HFFc6 (cell line): ENCODE results near the gene MYMK. TPM values are rescaled to one million over a fixed set of nuclear protein-coding genes. Genes with fewer than 3 reads are reported as not detected.

ENCODE experiments used
- DNase-seq: peaks from one replicate; pipeline ENCODE4 v3.0.0-alpha.2; 2018
- H3K27ac Mint-ChIP-seq: 2 replicates; pipeline ENCODE4 v1.8.0; 2020; ENCODE audit warnings: mild to moderate bottlenecking, mixed read lengths
- H3K27me3 Mint-ChIP-seq: 2 replicates; pipeline ENCODE4 v1.8.0; 2021; ENCODE audit warnings: mild to moderate bottlenecking, moderate library complexity, mixed read lengths; ENCODE audit not compliant: insufficient read depth
- H3K36me3 Mint-ChIP-seq: 2 replicates; pipeline ENCODE4 v1.8.0; 2021; ENCODE audit warnings: low read depth, mixed read lengths
- H3K4me1 Mint-ChIP-seq: 2 replicates; pipeline ENCODE4 v1.8.0; 2020; ENCODE audit warnings: low read depth, mixed read lengths
- H3K4me3 Mint-ChIP-seq: 2 replicates; pipeline ENCODE4 v1.8.0; 2020; ENCODE audit warnings: mild to moderate bottlenecking, moderate library complexity, mixed read lengths
- H3K9me3 Mint-ChIP-seq: 2 replicates; pipeline ENCODE4 v1.8.0; 2020; ENCODE audit warnings: mild to moderate bottlenecking, mixed read lengths
- total RNA-seq, 6 experiments: library from RNA; stranded (reverse); fragmentation: NEBNext Ultra II Directional; extraction: Animal tissue kit (Norgen Biotek cat#: 25700); gene quantifications; 2 replicates in 1 of 6; 3 replicates in 5 of 6; pipeline ENCODE4 v1.2.3, GENCODE V29; 2021
- TF ChIP-seq, protein P1 (sequence below): fragments of 200-600 bp; sonication (generic); IDR thresholded peaks from 2 replicates; pipeline ENCODE4 v1.5.0; 2021; ENCODE audit warnings: antibody characterized with exemption, mild to moderate bottlenecking

MYMK gene
- total RNA-seq, 6 experiments from 2014 or later = not detected

GRCh38 chr9:133560944-133561343 is 36.2 kb upstream of the MYMK start:
- no peak for DNase-seq
- TF ChIP-seq, protein P1, sequence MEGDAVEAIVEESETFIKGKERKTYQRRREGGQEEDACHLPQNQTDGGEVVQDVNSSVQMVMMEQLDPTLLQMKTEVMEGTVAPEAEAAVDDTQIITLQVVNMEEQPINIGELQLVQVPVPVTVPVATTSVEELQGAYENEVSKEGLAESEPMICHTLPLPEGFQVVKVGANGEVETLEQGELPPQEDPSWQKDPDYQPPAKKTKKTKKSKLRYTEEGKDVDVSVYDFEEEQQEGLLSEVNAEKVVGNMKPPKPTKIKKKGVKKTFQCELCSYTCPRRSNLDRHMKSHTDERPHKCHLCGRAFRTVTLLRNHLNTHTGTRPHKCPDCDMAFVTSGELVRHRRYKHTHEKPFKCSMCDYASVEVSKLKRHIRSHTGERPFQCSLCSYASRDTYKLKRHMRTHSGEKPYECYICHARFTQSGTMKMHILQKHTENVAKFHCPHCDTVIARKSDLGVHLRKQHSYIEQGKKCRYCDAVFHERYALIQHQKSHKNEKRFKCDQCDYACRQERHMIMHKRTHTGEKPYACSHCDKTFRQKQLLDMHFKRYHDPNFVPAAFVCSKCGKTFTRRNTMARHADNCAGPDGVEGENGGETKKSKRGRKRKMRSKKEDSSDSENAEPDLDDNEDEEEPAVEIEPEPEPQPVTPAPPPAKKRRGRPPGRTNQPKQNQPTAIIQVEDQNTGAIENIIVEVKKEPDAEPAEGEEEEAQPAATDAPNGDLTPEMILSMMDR = no peak
- Mint-ChIP-seq H3K4me3 (no peak overlapping the region), H3K27me3 (peaks cover 18% of the 10 kb centered on the region), H3K9me3 (no peaks in the 10 kb centered on the region), H3K36me3 (no peaks in the 10 kb centered on the region), H3K4me1 (peaks cover 25% of the 10 kb centered on the region), H3K27ac (no peak overlapping the region)

DNA sequence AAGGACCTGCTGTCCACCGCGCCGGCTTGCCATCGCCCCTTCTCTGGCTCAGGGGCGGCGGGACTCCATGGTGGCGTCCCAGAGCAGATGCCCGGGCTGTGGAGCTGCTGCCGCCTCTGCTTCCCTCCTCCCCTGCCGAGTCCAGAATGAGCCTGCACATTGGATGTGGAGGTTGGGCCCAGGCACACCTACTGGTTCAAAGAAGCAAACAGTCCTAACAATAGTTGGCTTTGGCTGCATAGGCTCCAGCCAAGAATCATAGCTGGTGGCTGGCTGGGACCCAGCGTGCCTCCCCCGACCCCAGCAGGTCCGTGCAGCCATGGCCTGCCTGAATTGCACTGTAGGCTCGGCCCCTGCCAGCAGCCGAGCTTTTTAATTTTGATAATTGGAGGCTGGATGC is 35.6 kb upstream of the MYMK start:
- H3K27ac Mint-ChIP-seq = no peak overlapping the region
- H3K27me3 Mint-ChIP-seq = peaks cover 18% of the 10 kb centered on the region
- no peaks in the 10 kb centered on the region for H3K9me3 Mint-ChIP-seq
- H3K4me1 Mint-ChIP-seq = peaks cover 25% of the 10 kb centered on the region
- DNase-seq = no peak
- TF ChIP-seq, protein P1 = no peak
- no peaks in the 10 kb centered on the region for H3K36me3 Mint-ChIP-seq
- H3K4me3 Mint-ChIP-seq = no peak overlapping the region

- TF ChIP-seq, protein P1 = no peak
- no peaks in the 10 kb centered on the region for H3K9me3 Mint-ChIP-seq
- H3K27ac Mint-ChIP-seq = peak overlapping the region; percentile 90
- DNase-seq = peak; percentile 76
- no peaks in the 10 kb centered on the region for H3K36me3 Mint-ChIP-seq
- peak overlapping the region; percentile 86 for H3K4me3 Mint-ChIP-seq
- peaks cover 8% of the 10 kb centered on the region for H3K27me3 Mint-ChIP-seq
- H3K4me1 Mint-ChIP-seq = peaks cover 25% of the 10 kb centered on the region
Measured at GRCh38 chr9:133558191-133559126, 33.7 kb upstream of the MYMK start.

GRCh38 chr9:133557581-133557980 is 32.8 kb upstream of the MYMK start:
- TF ChIP-seq, protein P1 = no peak
- Mint-ChIP-seq H3K36me3 (no peaks in the 10 kb centered on the region), H3K4me3 (peak overlapping the region; percentile 86; the same call in 1 of the 2 replicates), H3K9me3 (no peaks in the 10 kb centered on the region), H3K27me3 (peaks cover 6% of the 10 kb centered on the region), H3K27ac (peak overlapping the region; percentile 90; the same call in 1 of the 2 replicates), H3K4me1 (peaks cover 25% of the 10 kb centered on the region)
- DNase-seq = no peak

GRCh38 chr9:133556354-133556753 is 31.6 kb upstream of the MYMK start:
- DNase-seq = no peak
- peaks cover 8% of the 10 kb centered on the region for H3K27me3 Mint-ChIP-seq
- no peaks in the 10 kb centered on the region for H3K9me3 Mint-ChIP-seq
- no peaks in the 10 kb centered on the region for H3K36me3 Mint-ChIP-seq
- TF ChIP-seq, protein P1 = no peak
- no peak overlapping the region for H3K4me3 Mint-ChIP-seq
- no peak overlapping the region for H3K27ac Mint-ChIP-seq
- H3K4me1 Mint-ChIP-seq = peaks cover 25% of the 10 kb centered on the region
